HUES48 (cell line): ENCODE results near the gene SPG21.
A peak's percentile ranks its signal among the peaks of the same experiment; 100 is the strongest.

Experiments
- H3K27ac ChIP-seq: one replicate; pipeline ENCODE4 v1.7.0; 2013; ENCODE audit warnings: low read depth, low read length, inconsistent platforms
- H3K27me3 ChIP-seq: 2 replicates; pipeline ENCODE4 v1.6.1; 2013; ENCODE audit warnings: mild to moderate bottlenecking, low read length; ENCODE audit not compliant: control insufficient read depth, insufficient read depth
- H3K36me3 ChIP-seq: 2 replicates; pipeline ENCODE4 v1.6.1; 2013; ENCODE audit warnings: low read length; ENCODE audit not compliant: control insufficient read depth, insufficient read depth
- H3K4me1 ChIP-seq: 2 replicates; pipeline ENCODE4 v1.6.1; 2013; ENCODE audit warnings: mild to moderate bottlenecking, low read length; ENCODE audit not compliant: control insufficient read depth, insufficient read depth
- H3K4me3 ChIP-seq: 2 replicates; pipeline ENCODE4 v1.5.1; 2013; ENCODE audit warnings: mild to moderate bottlenecking, low read depth, low read length
- H3K9ac ChIP-seq: 2 replicates; pipeline ENCODE4 v1.6.1; 2013; ENCODE audit warnings: mild to moderate bottlenecking, low read depth, low read length, moderate library complexity
- H3K9me3 ChIP-seq: 2 replicates; pipeline ENCODE4 v1.6.1; 2013; ENCODE audit warnings: low read length; ENCODE audit not compliant: control insufficient read depth, insufficient read depth

Gene SPG21

DNA sequence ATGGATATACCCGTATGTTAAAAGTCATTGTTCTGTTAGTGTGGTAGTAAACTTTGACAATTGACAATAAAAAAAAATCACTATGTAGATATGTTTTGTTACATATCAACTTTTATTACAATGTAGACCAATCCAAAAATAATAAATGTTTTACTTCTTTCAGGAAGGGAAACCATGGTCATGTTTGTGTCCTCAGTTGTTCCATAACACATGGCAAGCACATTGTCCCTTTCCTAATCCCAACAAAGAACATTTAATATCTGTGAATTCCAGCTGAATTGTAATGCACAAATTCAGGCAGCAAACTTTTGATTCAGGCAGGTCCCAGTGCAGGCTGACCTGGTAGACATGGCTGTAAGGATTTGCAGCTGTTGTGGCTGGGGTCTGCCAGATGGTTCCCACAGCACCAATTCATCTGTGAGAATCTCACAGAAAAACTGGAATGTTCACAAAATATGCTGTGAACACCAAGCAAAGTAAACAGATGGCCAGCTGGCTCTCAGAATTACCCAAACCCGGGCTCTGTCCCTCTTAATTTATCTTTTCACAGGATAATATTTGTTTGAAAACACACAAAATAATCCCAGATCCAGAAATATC, 1.9 kb upstream of the SPG21 start:
- no peak overlapping the region for H3K4me3 ChIP-seq
- H3K36me3 ChIP-seq = peaks cover 6% of the 10 kb centered on the region; the same call in 1 of the 2 replicates
- H3K4me1 ChIP-seq = peaks cover 7% of the 10 kb centered on the region; the same call in 1 of the 2 replicates
- H3K9ac ChIP-seq = no peak overlapping the region
- H3K9me3 ChIP-seq = no peaks in the 10 kb centered on the region
- no peak overlapping the region for H3K27ac ChIP-seq
- no peaks in the 10 kb centered on the region for H3K27me3 ChIP-seq

DNA sequence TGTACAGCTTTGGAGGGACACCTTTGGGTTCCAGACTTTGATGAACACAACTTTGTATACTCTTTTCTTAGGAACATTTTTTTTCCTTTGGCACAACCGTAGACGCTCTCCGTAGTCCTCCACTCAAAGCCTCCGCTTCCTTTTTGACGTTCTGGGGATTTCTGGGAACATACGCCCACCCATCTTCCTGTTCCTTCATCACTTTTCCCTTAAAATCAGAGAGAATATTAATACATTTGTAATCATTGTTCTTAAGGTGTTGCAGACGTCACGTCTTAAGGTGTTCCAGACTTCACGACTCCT, 405 bp upstream of the SPG21 start:
- Histone ChIP-seq H3K27ac (peak overlapping the region; percentile 42), H3K27me3 (no peaks in the 10 kb centered on the region), H3K36me3 (peaks cover 6% of the 10 kb centered on the region; the same call in 1 of the 2 replicates), H3K4me3 (peak overlapping the region; percentile 99), H3K9ac (peak overlapping the region; percentile 31; the same call in 1 of the 2 replicates), H3K4me1 (peaks cover 7% of the 10 kb centered on the region; the same call in 1 of the 2 replicates), H3K9me3 (no peaks in the 10 kb centered on the region)

DNA sequence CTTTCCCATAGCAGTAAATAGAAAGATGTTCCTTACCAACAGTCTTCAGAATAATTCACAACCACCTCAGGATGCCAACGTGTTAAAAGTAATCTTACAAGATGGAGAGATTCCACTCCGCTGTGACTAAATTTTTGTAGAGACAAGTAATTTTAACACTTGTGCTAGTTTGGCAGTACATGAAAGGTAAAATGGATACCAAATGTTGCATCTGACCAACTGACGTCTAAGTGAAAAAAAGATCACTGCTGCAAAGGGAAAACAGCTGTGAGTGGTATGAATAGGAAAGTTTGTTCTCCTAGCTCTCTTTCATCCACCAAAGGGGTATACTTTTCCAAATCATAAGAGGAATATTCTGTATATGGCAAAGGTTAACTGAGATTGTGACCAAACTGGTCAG, 2.6 kb downstream of the SPG21 start:
- Histone ChIP-seq H3K4me1 (peaks cover 7% of the 10 kb centered on the region; the same call in 1 of the 2 replicates), H3K9ac (no peak overlapping the region), H3K27me3 (no peaks in the 10 kb centered on the region), H3K4me3 (no peak overlapping the region), H3K27ac (no peak overlapping the region), H3K9me3 (no peaks in the 10 kb centered on the region), H3K36me3 (peaks cover 9% of the 10 kb centered on the region; the same call in 1 of the 2 replicates)

DNA sequence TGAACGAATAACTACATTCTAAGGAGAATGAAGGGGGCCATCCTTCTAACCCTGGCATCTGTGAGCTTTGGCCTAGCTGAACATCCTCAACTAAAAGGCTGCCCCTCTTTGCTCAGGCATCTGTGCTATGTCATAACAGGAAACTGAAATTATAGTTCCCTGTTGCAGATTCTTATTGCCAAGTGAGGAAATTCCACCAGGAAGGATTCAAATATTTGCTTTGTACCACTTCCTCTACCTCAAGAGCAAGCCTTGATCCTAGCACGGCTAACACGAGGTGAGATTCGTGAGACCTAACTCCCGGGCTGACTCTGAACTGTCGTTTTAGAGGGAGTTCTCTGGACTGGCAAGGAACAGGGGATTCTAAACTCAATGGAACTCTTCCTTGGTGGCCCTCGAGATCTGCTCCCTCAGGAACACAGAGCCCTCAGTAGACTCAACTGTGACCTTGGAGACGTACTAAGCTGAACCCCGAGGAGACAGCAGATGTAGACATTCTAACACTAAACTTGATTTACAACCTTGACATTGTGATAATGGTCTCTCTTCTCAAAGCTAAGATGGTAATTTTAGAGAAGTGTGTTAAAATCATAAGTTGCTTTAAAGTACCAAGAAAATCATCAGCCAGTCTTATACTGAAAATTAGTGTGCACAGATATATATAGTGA, 4.2 kb downstream of the SPG21 start:
- H3K27me3 ChIP-seq = no peaks in the 10 kb centered on the region
- H3K4me3 ChIP-seq = no peak overlapping the region
- no peaks in the 10 kb centered on the region for H3K9me3 ChIP-seq
- H3K9ac ChIP-seq = no peak overlapping the region
- peaks cover 4% of the 10 kb centered on the region; the same call in 1 of the 2 replicates for H3K4me1 ChIP-seq
- no peak overlapping the region for H3K27ac ChIP-seq
- H3K36me3 ChIP-seq = peaks cover 9% of the 10 kb centered on the region; the same call in 1 of the 2 replicates

DNA sequence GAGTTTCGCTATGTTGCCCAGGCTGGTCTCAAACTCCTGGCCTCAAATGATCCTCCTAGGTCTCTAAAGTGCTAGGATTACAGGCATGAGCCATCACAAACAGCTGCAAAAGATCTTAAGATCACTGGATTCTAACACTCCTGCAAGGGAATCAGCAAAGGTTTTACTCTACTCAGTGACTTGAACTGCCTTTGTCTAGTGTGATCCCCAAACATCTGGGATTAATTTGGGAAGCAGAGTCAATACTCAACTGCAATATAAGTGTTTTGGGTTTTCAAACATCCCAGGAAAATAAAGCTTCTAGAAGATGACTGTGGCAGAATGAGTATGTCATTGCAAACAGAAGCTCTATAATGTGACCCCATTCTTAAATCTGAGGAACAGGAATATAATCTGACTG, 7.2 kb downstream of the SPG21 start:
- Histone ChIP-seq H3K4me3 (no peak overlapping the region), H3K4me1 (peaks cover 15% of the 10 kb centered on the region), H3K9ac (no peak overlapping the region), H3K27me3 (no peaks in the 10 kb centered on the region), H3K27ac (no peak overlapping the region), H3K9me3 (no peaks in the 10 kb centered on the region), H3K36me3 (peaks cover 21% of the 10 kb centered on the region)

- Histone ChIP-seq H3K4me1 (peaks cover 15% of the 10 kb centered on the region), H3K27me3 (no peaks in the 10 kb centered on the region), H3K4me3 (no peak overlapping the region), H3K36me3 (peaks cover 18% of the 10 kb centered on the region; the same call in 1 of the 2 replicates), H3K9ac (no peak overlapping the region), H3K27ac (no peak overlapping the region), H3K9me3 (no peaks in the 10 kb centered on the region)
Measured at GRCh38 chr15:64981812-64982431, 7.8 kb downstream of the SPG21 start.

DNA sequence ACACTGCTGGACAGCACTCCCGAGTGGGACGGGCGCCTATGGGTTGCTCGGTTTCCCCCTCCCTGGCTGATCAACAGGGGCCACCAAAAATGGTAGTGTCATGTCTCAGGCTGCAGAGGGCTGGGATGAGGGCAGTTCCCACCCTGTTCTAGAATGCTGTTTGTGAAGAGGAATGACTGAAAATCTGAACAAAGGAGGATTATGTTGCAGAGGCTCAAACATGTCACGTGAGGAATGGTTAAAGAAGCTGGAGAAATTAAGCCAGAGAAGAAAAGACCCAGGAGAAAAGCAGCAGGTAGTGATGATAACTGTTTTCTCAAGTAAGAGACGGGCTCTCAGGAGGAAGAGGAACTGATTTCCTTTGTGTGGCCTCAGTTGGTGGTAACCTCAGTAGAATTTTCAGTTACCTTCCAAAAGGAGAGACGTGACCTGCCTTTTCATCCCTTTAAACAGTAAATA, 10.4 kb downstream of the SPG21 start:
- H3K9ac ChIP-seq = no peak overlapping the region
- H3K4me3 ChIP-seq = no peak overlapping the region

GRCh38 chr15:64975390-64975789, 14.3 kb downstream of the SPG21 start:
- H3K36me3 ChIP-seq = peaks cover 59% of the 10 kb centered on the region
- no peak overlapping the region for H3K27ac ChIP-seq
- no peak overlapping the region for H3K9ac ChIP-seq

More for the DNA sequence above, 10.4 kb downstream of the SPG21 start:
- no peaks in the 10 kb centered on the region for H3K27me3 ChIP-seq
- H3K27ac ChIP-seq = peak overlapping the region; percentile 93
- peaks cover 15% of the 10 kb centered on the region for H3K4me1 ChIP-seq
- peaks cover 40% of the 10 kb centered on the region for H3K36me3 ChIP-seq
- no peaks in the 10 kb centered on the region for H3K9me3 ChIP-seq

DNA sequence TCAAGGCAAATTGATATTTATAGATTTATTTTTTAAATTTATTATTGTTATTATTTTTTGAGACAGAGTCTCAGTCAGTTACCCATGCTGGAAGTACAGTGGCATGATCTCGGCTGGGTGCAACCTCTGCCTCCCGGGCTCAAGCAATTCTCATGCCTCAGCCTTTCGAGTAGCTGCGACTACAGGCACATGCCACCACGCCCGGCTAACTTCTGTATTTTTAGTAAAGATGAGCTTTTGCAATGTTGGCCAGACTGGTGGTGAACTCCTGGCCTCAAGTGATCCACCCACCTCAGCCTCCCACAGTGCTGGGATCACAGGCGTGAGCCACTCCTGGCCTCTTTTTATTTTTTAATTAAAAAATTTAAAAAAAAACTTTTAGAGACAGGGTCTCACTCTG, 19.0 kb downstream of the SPG21 start:
- no peak overlapping the region for H3K9ac ChIP-seq
- no peaks in the 10 kb centered on the region for H3K9me3 ChIP-seq
- H3K4me3 ChIP-seq = no peak overlapping the region
- no peaks in the 10 kb centered on the region for H3K27me3 ChIP-seq
- peaks cover 63% of the 10 kb centered on the region for H3K36me3 ChIP-seq
- H3K4me1 ChIP-seq = no peaks in the 10 kb centered on the region
- H3K27ac ChIP-seq = no peak overlapping the region

More at GRCh38 chr15:64975390-64975789, 14.3 kb downstream of the SPG21 start:
- H3K4me1 ChIP-seq = peaks cover 15% of the 10 kb centered on the region
- no peaks in the 10 kb centered on the region for H3K9me3 ChIP-seq
- H3K4me3 ChIP-seq = no peak overlapping the region
- H3K27me3 ChIP-seq = no peaks in the 10 kb centered on the region

DNA sequence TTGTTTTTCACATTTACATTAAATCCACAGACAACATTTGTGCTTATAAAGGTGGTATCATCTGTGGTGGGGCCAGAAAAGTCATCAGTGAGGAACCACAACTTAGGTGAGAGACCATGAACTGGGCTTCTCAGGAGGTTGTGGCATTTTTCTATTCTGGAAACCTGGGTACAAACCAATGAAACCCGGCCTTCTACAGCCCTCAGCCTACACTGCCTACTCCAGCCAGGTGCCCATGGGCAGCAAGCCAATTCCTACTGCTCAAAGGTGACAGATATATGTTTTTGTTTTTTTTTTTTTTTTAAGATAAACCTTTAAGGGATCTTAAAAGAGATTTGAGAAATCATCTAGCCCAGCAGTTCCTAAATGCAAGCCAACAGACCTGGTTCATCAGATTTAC, 20.3 kb downstream of the SPG21 start:
- no peaks in the 10 kb centered on the region for H3K27me3 ChIP-seq
- peaks cover 63% of the 10 kb centered on the region for H3K36me3 ChIP-seq
- H3K9me3 ChIP-seq = no peaks in the 10 kb centered on the region
- no peak overlapping the region for H3K9ac ChIP-seq
- no peaks in the 10 kb centered on the region for H3K4me1 ChIP-seq
- no peak overlapping the region for H3K27ac ChIP-seq
- H3K4me3 ChIP-seq = no peak overlapping the region

- H3K36me3 ChIP-seq = peaks cover 70% of the 10 kb centered on the region
- H3K27me3 ChIP-seq = no peaks in the 10 kb centered on the region
- H3K4me1 ChIP-seq = no peaks in the 10 kb centered on the region
- no peak overlapping the region for H3K27ac ChIP-seq
- no peak overlapping the region for H3K4me3 ChIP-seq
- H3K9ac ChIP-seq = no peak overlapping the region
- H3K9me3 ChIP-seq = no peaks in the 10 kb centered on the region
Measured at GRCh38 chr15:64961013-64961412, 28.7 kb downstream of the SPG21 start.
